H9 (cell line): ENCODE results near the gene C16orf95. TPM values are rescaled to one million over a fixed set of nuclear protein-coding genes. Genes with fewer than 3 reads are reported as not detected.

Experiments
- DNase-seq: peaks from one replicate; pipeline ENCODE4 v3.0.0-alpha.2; 2017
- H2AFZ ChIP-seq: one replicate; pipeline ENCODE4 v1.6.1; 2013; ENCODE audit warnings: mild to moderate bottlenecking, low read length, control low read depth, moderate library complexity
- H2AK5ac ChIP-seq: 2 replicates; pipeline ENCODE4 v1.6.1; 2013; ENCODE audit warnings: low read length, control low read depth, mixed read lengths; ENCODE audit not compliant: insufficient read length
- H2BK120ac ChIP-seq: one replicate; pipeline ENCODE4 v1.6.1; 2013; ENCODE audit warnings: low read depth, mild to moderate bottlenecking, low read length, control low read depth, inconsistent platforms; ENCODE audit not compliant: poor library complexity, severe bottlenecking
- H2BK12ac ChIP-seq: 2 replicates; pipeline ENCODE4 v1.6.1; 2013; ENCODE audit warnings: low read length, control low read depth, mixed read lengths, low read depth; ENCODE audit not compliant: insufficient read length
- H2BK15ac ChIP-seq: 2 replicates; pipeline ENCODE4 v1.6.1; 2013; ENCODE audit warnings: low read depth, low read length, control low read depth
- H2BK20ac ChIP-seq: one replicate; pipeline ENCODE4 v1.6.1; 2013; ENCODE audit warnings: low read depth, mild to moderate bottlenecking, low read length, control low read depth, inconsistent platforms; ENCODE audit not compliant: poor library complexity, severe bottlenecking
- H2BK5ac ChIP-seq: 2 replicates; pipeline ENCODE4 v1.6.1; 2013; ENCODE audit warnings: low read length, control low read depth, mixed read lengths; ENCODE audit not compliant: insufficient read length
- H3K14ac ChIP-seq: 2 replicates; pipeline ENCODE4 v1.6.1; 2013; ENCODE audit warnings: low read length, control low read depth; ENCODE audit not compliant: insufficient read depth
- H3K18ac ChIP-seq: 2 replicates; pipeline ENCODE4 v1.6.1; 2013; ENCODE audit warnings: low read depth, mild to moderate bottlenecking, mixed read lengths, low read length, control low read depth; ENCODE audit not compliant: insufficient read length
- H3K23ac ChIP-seq: 2 replicates; pipeline ENCODE4 v1.6.1; 2013; ENCODE audit warnings: low read length, control low read depth, mixed read lengths, low read depth; ENCODE audit not compliant: insufficient read length
- H3K23me2 ChIP-seq: 2 replicates; pipeline ENCODE4 v1.6.1; 2013; ENCODE audit warnings: low read depth, mild to moderate bottlenecking, mixed read lengths, low read length, control low read depth; ENCODE audit not compliant: insufficient read length, poor library complexity, severe bottlenecking
- H3K27ac ChIP-seq: 2 replicates; pipeline ENCODE4 v1.5.1; 2013; ENCODE audit warnings: low read length, control low read depth, mixed read lengths, low read depth; ENCODE audit not compliant: insufficient read length
- H3K27me3 ChIP-seq: 2 replicates; pipeline ENCODE4 v1.6.1; 2013; ENCODE audit warnings: low read length, control low read depth, inconsistent platforms; ENCODE audit not compliant: insufficient read depth
- H3K4ac ChIP-seq: 2 replicates; pipeline ENCODE4 v1.6.1; 2013; ENCODE audit warnings: low read depth, mild to moderate bottlenecking, control low read depth, inconsistent platforms, low read length, moderate library complexity
- H3K4me1 ChIP-seq: 2 replicates; pipeline ENCODE4 v1.6.1; 2013; ENCODE audit warnings: low read length, control low read depth, inconsistent platforms; ENCODE audit not compliant: insufficient read depth
- H3K4me2 ChIP-seq: 2 replicates; pipeline ENCODE4 v1.6.1; 2013; ENCODE audit warnings: low read length, control low read depth, mixed read lengths; ENCODE audit not compliant: insufficient read length, insufficient read depth
- H3K56ac ChIP-seq: 2 replicates; pipeline ENCODE4 v1.6.1; 2013; ENCODE audit warnings: low read depth, mild to moderate bottlenecking, mixed read lengths, low read length, control low read depth; ENCODE audit not compliant: insufficient read length
- H3K79me1 ChIP-seq: 2 replicates; pipeline ENCODE4 v1.6.1; 2013; ENCODE audit warnings: low read depth, mild to moderate bottlenecking, moderate library complexity, low read length, control low read depth, inconsistent platforms; ENCODE audit not compliant: insufficient read depth, poor library complexity, severe bottlenecking
- H3K79me2 ChIP-seq: 2 replicates; pipeline ENCODE4 v1.6.1; 2013; ENCODE audit warnings: low read length, control low read depth, inconsistent platforms; ENCODE audit not compliant: insufficient read depth
- H3K9ac ChIP-seq: 2 replicates; pipeline ENCODE4 v1.6.1; 2013; ENCODE audit warnings: low read length, control low read depth, mixed read lengths; ENCODE audit not compliant: insufficient read length; ENCODE audit errors: extremely low read depth
- H3K9me3 ChIP-seq: one replicate; pipeline ENCODE4 v1.6.1; 2013; ENCODE audit warnings: low read depth, low read length, inconsistent platforms; ENCODE audit not compliant: control insufficient read depth
- H3T11ph ChIP-seq: one replicate; pipeline ENCODE4 v1.6.1; 2013; ENCODE audit warnings: mild to moderate bottlenecking, low read length, control low read depth, inconsistent platforms
- H4K20me1 ChIP-seq: one replicate; pipeline ENCODE4 v1.6.1; 2013; ENCODE audit not compliant: control insufficient read depth, insufficient read length, insufficient read depth
- H4K5ac ChIP-seq: 2 replicates; pipeline ENCODE4 v1.6.1; 2013; ENCODE audit warnings: low read depth, mild to moderate bottlenecking, mixed read lengths, low read length, control low read depth; ENCODE audit not compliant: insufficient read length
- H4K8ac ChIP-seq: replicated peaks from 2 replicates; pipeline ENCODE4 v1.6.1; 2013; ENCODE audit warnings: low read length, control low read depth, mixed read lengths, low read depth; ENCODE audit not compliant: insufficient read length
- H4K91ac ChIP-seq: 2 replicates; pipeline ENCODE4 v1.6.1; 2013; ENCODE audit warnings: low read depth, mild to moderate bottlenecking, moderate library complexity, mixed read lengths, low read length, control low read depth; ENCODE audit not compliant: insufficient read length
- H3K27ac Mint-ChIP-seq, 3 experiments: 2 replicates in 2 of 3; 3 replicates in 1 of 3; pipeline ENCODE4 v1.8.0; 2020 to 2021; ENCODE audit warnings: mixed read lengths in 3 of 3, mild to moderate bottlenecking in 1 of 3, moderate library complexity in 1 of 3
- H3K27me3 Mint-ChIP-seq: 2 replicates; pipeline ENCODE4 v1.8.0; 2021; ENCODE audit warnings: low read depth, mild to moderate bottlenecking, moderate library complexity, mixed read lengths
- H3K36me3 Mint-ChIP-seq, 3 experiments: 2 replicates in 2 of 3; 3 replicates in 1 of 3; pipeline ENCODE4 v1.8.0; 2020 to 2021; ENCODE audit warnings: low read depth in 3 of 3, mixed read lengths in 3 of 3; ENCODE audit not compliant: insufficient read depth in 1 of 3
- H3K4me1 Mint-ChIP-seq, 2 experiments: 2 replicates each; pipeline ENCODE4 v1.8.0; 2020; ENCODE audit warnings: mixed read lengths in 2 of 2
- H3K4me3 Mint-ChIP-seq, 2 experiments: 2 replicates in 1 of 2; 3 replicates in 1 of 2; pipeline ENCODE4 v1.8.0; 2020 to 2021; ENCODE audit warnings: mild to moderate bottlenecking in 2 of 2, mixed read lengths in 2 of 2, moderate library complexity in 1 of 2
- H3K9me3 Mint-ChIP-seq, 2 experiments: 2 replicates in 1 of 2; 3 replicates in 1 of 2; pipeline ENCODE4 v1.8.0; 2020; ENCODE audit warnings: mild to moderate bottlenecking in 2 of 2, mixed read lengths in 2 of 2, moderate library complexity in 1 of 2
- CTCF ChIP-seq: fragments of 200-600 bp; sonication (generic); conservative IDR thresholded peaks from 3 replicates; pipeline ENCODE4 v1.8.0; 2021; ENCODE audit warnings: antibody characterized with exemption, mild to moderate bottlenecking
- WGBS: extraction: QIAGEN DNeasy Blood & Tissue Kit; methylation state at CpG from one replicate; pipeline ENCODE4 v1.1.7; 2013; ENCODE audit warnings: missing lambda C conversion rate, low lambda C conversion rate, mixed read lengths; ENCODE audit not compliant: insufficient read length; ENCODE audit errors: extremely low coverage; 5-methylcytosine and 5-hydroxymethylcytosine counted together
- total RNA-seq: library from RNA; stranded (reverse); gene quantifications from 2 replicates; pipeline ENCODE4 v1.2.1, GENCODE V29; 2021

The C16orf95 gene
- total RNA-seq, 1 experiment from 2014 or later = 5.6 TPM

DNA sequence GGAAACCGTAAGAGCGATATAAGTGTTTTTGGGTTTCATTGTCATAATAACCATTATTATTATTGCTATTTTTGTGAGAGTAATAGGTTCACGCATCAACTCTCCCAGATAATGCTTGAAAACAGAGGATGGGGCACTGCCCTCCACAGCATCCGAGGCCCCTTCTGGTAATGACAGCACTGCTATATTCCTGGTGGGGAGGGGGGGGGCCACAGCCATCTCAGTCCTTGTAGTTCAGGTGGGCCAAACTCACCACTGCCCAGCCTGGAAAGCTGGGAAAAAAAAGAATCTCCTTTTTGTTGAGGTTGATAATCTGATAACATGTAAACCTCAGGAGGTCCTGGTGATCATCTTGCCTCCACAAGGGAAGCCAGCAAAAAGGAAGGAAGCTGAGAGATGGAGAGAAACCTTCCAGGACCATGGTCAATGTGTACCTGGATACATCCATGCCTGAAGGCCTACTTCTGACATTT, 706 bp downstream of the C16orf95 start:
- Histone ChIP-seq H3K56ac (no peak overlapping the region), H3K9ac (no peak overlapping the region), H3K79me2 (peaks cover 7% of the 10 kb centered on the region; the same call in 1 of the 2 replicates), H4K8ac (no peak overlapping the region), H2BK5ac (no peak overlapping the region), H2BK12ac (no peak overlapping the region), H3K4me1 (no peaks in the 10 kb centered on the region), H3K14ac (no peak overlapping the region), H3K23me2 (peaks cover 11% of the 10 kb centered on the region), H3K27ac (no peak overlapping the region), H2AK5ac (no peak overlapping the region), H3K9me3 (no peaks in the 10 kb centered on the region), H2AFZ (no peak overlapping the region), H3K79me1 (no peaks in the 10 kb centered on the region), H3K4ac (no peak overlapping the region), H3K4me2 (peak overlapping the region; percentile 81), H3K23ac (no peak overlapping the region), H2BK120ac (no peak overlapping the region), H2BK15ac (no peak overlapping the region), H4K20me1 (no peaks in the 10 kb centered on the region), H3T11ph (no peak overlapping the region), H3K27me3 (no peaks in the 10 kb centered on the region), H3K18ac (no peak overlapping the region), H2BK20ac (no peak overlapping the region), H4K91ac (no peak overlapping the region), H4K5ac (no peak overlapping the region)
- Mint-ChIP-seq H3K4me1 (peaks cover 7% of the 10 kb centered on the region in 2 experiments), H3K4me3 (peak overlapping the region; percentile 89 to 96), H3K36me3 (peaks cover 0 to 10% (median 3%) of the 10 kb centered on the region in 3 experiments; a peak in 2 of 7 replicates), H3K27me3 (no peaks in the 10 kb centered on the region), H3K27ac (0 out of 7 replicates have a peak overlapping the region, but pooled peaks of 1 of the 3 experiments have one; percentile 34), H3K9me3 (no peaks in the 10 kb centered on the region)
- TF ChIP-seq CTCF = no peak
- WGBS = no CpG with 5 or more reads among the region's 4 CpGs
- no peak for DNase-seq
